Measurements from ENCODE around the gene CX3CL1.
A peak's percentile ranks its signal among the peaks of the same experiment; 100 is the strongest.
"Not testable (repeated sequence)": the region's sequence is repeated elsewhere in the genome, so short reads cannot be mapped to it uniquely, and the experiment has no call there.

Gene CX3CL1

GRCh38 chr16:57372372-57373116, at the start of gene CX3CL1:
Gene CX3CL1, plus strand, starts transcription at chr16:57372490. Its CDS starts 79 bp downstream, at chr16:57372569.
- peak; percentile 91 for DNase-seq

- DNase-seq: no peak
Observed at GRCh38 chr16:57324749-57325148, 47.5 kb upstream of the CX3CL1 start.

- no peak for DNase-seq
Observed at GRCh38 chr16:57325458-57325857, 46.8 kb upstream of the CX3CL1 start.

- no peak for DNase-seq
Observed at GRCh38 chr16:57329718-57330327, 42.5 kb upstream of the CX3CL1 start.

GRCh38 chr16:57331355-57331754, 40.9 kb upstream of the CX3CL1 start:
- no peak for DNase-seq

- DNase-seq: no peak
Observed at GRCh38 chr16:57333402-57333801, 38.9 kb upstream of the CX3CL1 start.

- DNase-seq: no peak
Observed at GRCh38 chr16:57335366-57335765, 36.9 kb upstream of the CX3CL1 start.

GRCh38 chr16:57341062-57341440, 31.2 kb upstream of the CX3CL1 start:
- DNase-seq: no peak

GRCh38 chr16:57341441-57342303, 30.6 kb upstream of the CX3CL1 start:
- DNase-seq: no peak

- not testable (repeated sequence) for DNase-seq
Observed at GRCh38 chr16:57342606-57343005, 29.7 kb upstream of the CX3CL1 start.

- DNase-seq: no peak
Observed at GRCh38 chr16:57343221-57343620, 29.1 kb upstream of the CX3CL1 start.

GRCh38 chr16:57344094-57344493, 28.2 kb upstream of the CX3CL1 start:
- not testable (repeated sequence) for DNase-seq

GRCh38 chr16:57345021-57345420, 27.3 kb upstream of the CX3CL1 start:
- DNase-seq: no peak

GRCh38 chr16:57345666-57346204, 26.6 kb upstream of the CX3CL1 start:
- DNase-seq: no peak

GRCh38 chr16:57347858-57348257, 24.4 kb upstream of the CX3CL1 start:
- no peak for DNase-seq

GRCh38 chr16:57348327-57348726, 24.0 kb upstream of the CX3CL1 start:
- no peak for DNase-seq

- DNase-seq: no peak
Observed at GRCh38 chr16:57349212-57350031, 22.9 kb upstream of the CX3CL1 start.

- no peak for DNase-seq
Observed at GRCh38 chr16:57352636-57353047, 19.6 kb upstream of the CX3CL1 start.

GRCh38 chr16:57354311-57354710, 18.0 kb upstream of the CX3CL1 start:
- DNase-seq: no peak

- no peak for DNase-seq
Observed at GRCh38 chr16:57355898-57356414, 16.3 kb upstream of the CX3CL1 start.

GRCh38 chr16:57356547-57356946, 15.7 kb upstream of the CX3CL1 start:
- DNase-seq: no peak
